Kidney tubule cell (primary cell): ENCODE data around the gene TRIM59.

Experiments used
- DNase-seq: peaks from one replicate; pipeline ENCODE4 v3.0.0-alpha.2; 2018; ENCODE audit warnings: low spot score

TRIM59 gene

GRCh38 chr3:160402221-160403027 lies 47.2 kb downstream of the TRIM59 start:
- DNase-seq, result no peak

GRCh38 chr3:160401291-160402095 lies 48.1 kb downstream of the TRIM59 start:
- peak; percentile 40 for DNase-seq

GRCh38 chr3:160400702-160401150 lies 48.9 kb downstream of the TRIM59 start:
- peak; percentile 37 for DNase-seq

GRCh38 chr3:160400030-160400701 lies 49.4 kb downstream of the TRIM59 start:
- DNase-seq, result peak; percentile 61

DNA sequence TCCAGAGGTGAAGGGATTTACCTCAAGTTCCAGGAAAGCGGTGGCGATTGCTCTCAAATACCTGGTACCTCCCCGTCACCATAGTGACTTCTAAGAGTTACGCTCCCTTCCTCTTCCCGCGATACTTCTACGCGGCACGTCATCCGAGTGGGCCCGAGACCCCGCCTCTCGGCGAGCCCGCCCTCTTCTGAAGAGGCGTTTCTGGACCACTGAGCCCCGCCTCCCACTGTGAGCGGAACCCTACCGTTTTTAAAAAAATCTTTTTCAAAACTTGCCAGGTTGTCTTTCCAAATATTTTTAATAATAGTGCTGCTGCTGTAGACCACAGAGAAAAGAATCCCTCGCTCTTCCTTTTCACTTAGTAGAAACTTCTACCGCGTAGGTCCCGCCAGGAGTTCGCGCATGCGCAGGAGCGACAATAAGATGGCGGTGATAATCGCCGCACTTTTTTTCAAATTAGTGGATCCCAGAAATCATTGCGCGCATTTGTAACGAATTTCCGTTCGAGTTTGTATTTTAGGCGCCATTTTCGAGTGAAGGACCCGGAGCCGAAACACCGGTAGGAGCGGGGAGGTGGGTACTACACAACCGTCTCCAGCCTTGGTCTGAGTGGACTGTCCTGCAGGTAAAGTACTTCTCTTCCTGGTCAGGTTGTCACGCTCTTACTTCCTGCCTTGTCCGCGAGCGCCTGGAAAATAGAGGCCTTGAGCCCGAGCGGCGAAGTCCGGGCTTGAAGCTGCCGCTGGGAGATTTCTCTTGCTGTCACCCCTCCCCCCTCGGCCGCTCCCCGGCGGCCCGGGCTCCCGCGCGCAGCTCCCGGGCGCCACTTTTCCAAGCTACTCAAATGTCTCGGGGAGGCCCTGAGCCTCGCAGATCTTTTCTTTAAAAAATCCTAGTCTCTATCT lies 50.2 kb downstream of the TRIM59 start, which contains the start of the genes IFT80 and SMC4:
Gene IFT80 (minus strand): TSS at position 101 of the 905 bp plus-strand sequence. CDS start 14,625 bp downstream, outside the sequence.
Gene SMC4 (plus strand): TSS at position 526 of the 905 bp plus-strand sequence. CDS start 1,177 bp downstream, outside the sequence.
- DNase-seq, result peak; percentile 98

- no peak for DNase-seq
These were observed 50.8 kb downstream of the TRIM59 start for GRCh38 chr3:160398820-160399124.

GRCh38 chr3:160395297-160395696 lies 54.3 kb downstream of the TRIM59 start:
- DNase-seq, result peak; percentile 69

- no peak for DNase-seq
These were observed 55.6 kb downstream of the TRIM59 start for GRCh38 chr3:160394009-160394392.

- no peak for DNase-seq
These were observed 56.1 kb downstream of the TRIM59 start for GRCh38 chr3:160393346-160394008.

- DNase-seq, result no peak
These were observed 56.8 kb downstream of the TRIM59 start for GRCh38 chr3:160392798-160393197.

- DNase-seq, result no peak
These were observed 58.9 kb downstream of the TRIM59 start for GRCh38 chr3:160390565-160391138.
